ENCODE data around the gene CSNK1G2.

DNA sequence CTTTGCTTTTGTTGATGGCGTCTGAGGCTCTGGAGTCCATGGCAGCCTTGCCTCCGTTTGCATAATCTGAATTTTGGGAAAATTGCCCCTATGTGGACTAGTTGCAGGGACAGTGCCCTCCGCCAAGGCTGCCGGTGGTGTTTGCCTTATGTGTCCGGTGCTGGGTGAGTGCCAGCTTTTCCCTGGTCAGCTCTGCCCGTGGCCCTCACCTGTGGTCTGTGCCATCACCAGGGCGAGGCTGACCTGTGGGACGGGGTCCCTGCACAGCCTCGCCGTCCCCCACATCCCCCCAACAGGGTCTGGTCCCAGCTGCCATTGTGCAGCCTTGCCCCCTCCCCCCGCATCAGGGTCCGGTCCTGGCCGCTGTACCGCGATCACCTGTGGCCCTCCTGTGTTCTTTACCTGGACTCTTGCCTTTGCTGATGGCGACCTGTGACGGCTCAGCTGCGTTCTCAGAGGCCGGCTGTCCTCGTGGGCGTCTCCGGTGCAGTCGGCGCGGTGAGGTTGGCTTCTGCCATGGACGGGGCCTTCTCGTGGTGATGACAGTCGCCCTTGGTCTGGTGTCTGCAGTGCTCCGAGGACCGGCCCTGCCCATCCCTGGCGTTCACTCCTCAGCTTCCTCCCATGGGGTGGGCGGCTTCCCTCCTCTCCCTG, 12.6 kb downstream of the CSNK1G2 start:
- TF ChIP-seq ESRRA (CRISPR knock-in tag; IDR thresholded peaks at IDR 0.05; ENCODE audit: borderline replicate concordance) (no peak), SMAD3 (CRISPR knock-in tag; IDR thresholded peaks at IDR 0.05; ENCODE audit: borderline replicate concordance) (no peak), CTCF (IDR thresholded peaks at IDR 0.05) (no peak), ZNF423 (CRISPR knock-in tag; IDR thresholded peaks at IDR 0.05) (no peak)
- TF ChIP-seq, protein P1, sequence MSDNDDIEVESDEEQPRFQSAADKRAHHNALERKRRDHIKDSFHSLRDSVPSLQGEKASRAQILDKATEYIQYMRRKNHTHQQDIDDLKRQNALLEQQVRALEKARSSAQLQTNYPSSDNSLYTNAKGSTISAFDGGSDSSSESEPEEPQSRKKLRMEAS (CRISPR knock-in tag; IDR thresholded peaks at IDR 0.05): no peak
- TF ChIP-seq, protein P2, sequence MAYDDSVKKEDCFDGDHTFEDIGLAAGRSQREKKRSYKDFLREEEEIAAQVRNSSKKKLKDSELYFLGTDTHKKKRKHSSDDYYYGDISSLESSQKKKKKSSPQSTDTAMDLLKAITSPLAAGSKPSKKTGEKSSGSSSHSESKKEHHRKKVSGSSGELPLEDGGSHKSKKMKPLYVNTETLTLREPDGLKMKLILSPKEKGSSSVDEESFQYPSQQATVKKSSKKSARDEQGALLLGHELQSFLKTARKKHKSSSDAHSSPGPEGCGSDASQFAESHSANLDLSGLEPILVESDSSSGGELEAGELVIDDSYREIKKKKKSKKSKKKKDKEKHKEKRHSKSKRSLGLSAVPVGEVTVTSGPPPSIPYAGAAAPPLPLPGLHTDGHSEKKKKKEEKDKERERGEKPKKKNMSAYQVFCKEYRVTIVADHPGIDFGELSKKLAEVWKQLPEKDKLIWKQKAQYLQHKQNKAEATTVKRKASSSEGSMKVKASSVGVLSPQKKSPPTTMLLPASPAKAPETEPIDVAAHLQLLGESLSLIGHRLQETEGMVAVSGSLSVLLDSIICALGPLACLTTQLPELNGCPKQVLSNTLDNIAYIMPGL (CRISPR knock-in tag; IDR thresholded peaks at IDR 0.05): no peak
- TF ChIP-seq, protein P3, sequence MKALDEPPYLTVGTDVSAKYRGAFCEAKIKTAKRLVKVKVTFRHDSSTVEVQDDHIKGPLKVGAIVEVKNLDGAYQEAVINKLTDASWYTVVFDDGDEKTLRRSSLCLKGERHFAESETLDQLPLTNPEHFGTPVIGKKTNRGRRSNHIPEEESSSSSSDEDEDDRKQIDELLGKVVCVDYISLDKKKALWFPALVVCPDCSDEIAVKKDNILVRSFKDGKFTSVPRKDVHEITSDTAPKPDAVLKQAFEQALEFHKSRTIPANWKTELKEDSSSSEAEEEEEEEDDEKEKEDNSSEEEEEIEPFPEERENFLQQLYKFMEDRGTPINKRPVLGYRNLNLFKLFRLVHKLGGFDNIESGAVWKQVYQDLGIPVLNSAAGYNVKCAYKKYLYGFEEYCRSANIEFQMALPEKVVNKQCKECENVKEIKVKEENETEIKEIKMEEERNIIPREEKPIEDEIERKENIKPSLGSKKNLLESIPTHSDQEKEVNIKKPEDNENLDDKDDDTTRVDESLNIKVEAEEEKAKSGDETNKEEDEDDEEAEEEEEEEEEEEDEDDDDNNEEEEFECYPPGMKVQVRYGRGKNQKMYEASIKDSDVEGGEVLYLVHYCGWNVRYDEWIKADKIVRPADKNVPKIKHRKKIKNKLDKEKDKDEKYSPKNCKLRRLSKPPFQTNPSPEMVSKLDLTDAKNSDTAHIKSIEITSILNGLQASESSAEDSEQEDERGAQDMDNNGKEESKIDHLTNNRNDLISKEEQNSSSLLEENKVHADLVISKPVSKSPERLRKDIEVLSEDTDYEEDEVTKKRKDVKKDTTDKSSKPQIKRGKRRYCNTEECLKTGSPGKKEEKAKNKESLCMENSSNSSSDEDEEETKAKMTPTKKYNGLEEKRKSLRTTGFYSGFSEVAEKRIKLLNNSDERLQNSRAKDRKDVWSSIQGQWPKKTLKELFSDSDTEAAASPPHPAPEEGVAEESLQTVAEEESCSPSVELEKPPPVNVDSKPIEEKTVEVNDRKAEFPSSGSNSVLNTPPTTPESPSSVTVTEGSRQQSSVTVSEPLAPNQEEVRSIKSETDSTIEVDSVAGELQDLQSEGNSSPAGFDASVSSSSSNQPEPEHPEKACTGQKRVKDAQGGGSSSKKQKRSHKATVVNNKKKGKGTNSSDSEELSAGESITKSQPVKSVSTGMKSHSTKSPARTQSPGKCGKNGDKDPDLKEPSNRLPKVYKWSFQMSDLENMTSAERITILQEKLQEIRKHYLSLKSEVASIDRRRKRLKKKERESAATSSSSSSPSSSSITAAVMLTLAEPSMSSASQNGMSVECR (CRISPR knock-in tag; IDR thresholded peaks at IDR 0.05; ENCODE audit: borderline replicate concordance): no peak

Data from WTC11 (cell line).